LHCN-M2 (cell line): ENCODE data around the gene PMM1. TPM values are rescaled to one million over a fixed set of nuclear protein-coding genes. Genes with fewer than 3 reads are reported as not detected.
A peak's percentile ranks its signal among the peaks of the same experiment; 100 is the strongest.
"Not testable (repeated sequence)": the region's sequence is repeated elsewhere in the genome, so short reads cannot be mapped to it uniquely, and the experiment has no call there.

ENCODE experiments used
- DNase-seq: peaks from one replicate; pipeline ENCODE4 v3.0.0-alpha.2; 2012; ENCODE audit warnings: low read depth
- total RNA-seq: library from RNA; depleted of rRNA; stranded (reverse); fragments of >200 nt; gene quantifications from 2 replicates; pipeline ENCODE4 v1.2.3, GENCODE V29; 2014

PMM1 gene
- total RNA-seq, 1 experiment from 2014 or later, result 34.4 TPM

- no peak for DNase-seq
Observed at GRCh38 chr22:41597635-41597953, 8.0 kb upstream of the PMM1 start.

GRCh38 chr22:41596776-41597634, 7.4 kb upstream of the PMM1 start:
- DNase-seq, result peak; percentile 57

- DNase-seq, result no peak
Observed at GRCh38 chr22:41595703-41596102, 6.1 kb upstream of the PMM1 start.

- not testable (repeated sequence) for DNase-seq
Observed at GRCh38 chr22:41593336-41593960, 3.8 kb upstream of the PMM1 start.

GRCh38 chr22:41587347-41587723, 2.3 kb downstream of the PMM1 start:
- no peak for DNase-seq

GRCh38 chr22:41585898-41586297, 3.7 kb downstream of the PMM1 start:
- DNase-seq, result no peak

- no peak for DNase-seq
Observed at GRCh38 chr22:41584881-41585280, 4.8 kb downstream of the PMM1 start.

GRCh38 chr22:41582694-41583093, 6.9 kb downstream of the PMM1 start:
- DNase-seq, result no peak

GRCh38 chr22:41579997-41580355, 9.7 kb downstream of the PMM1 start:
- no peak for DNase-seq

- DNase-seq, result no peak
Observed at GRCh38 chr22:41579297-41579996, 10.2 kb downstream of the PMM1 start.

GRCh38 chr22:41578818-41579217, 10.8 kb downstream of the PMM1 start:
- DNase-seq, result no peak

- no peak for DNase-seq
Observed at GRCh38 chr22:41578114-41578513, 11.5 kb downstream of the PMM1 start.

GRCh38 chr22:41576877-41577276, 12.8 kb downstream of the PMM1 start:
- DNase-seq, result peak; percentile 48

GRCh38 chr22:41575533-41575932, 14.1 kb downstream of the PMM1 start:
- no peak for DNase-seq

- DNase-seq, result no peak
Observed at GRCh38 chr22:41574847-41575381, 14.7 kb downstream of the PMM1 start.

GRCh38 chr22:41573677-41574076, 16.0 kb downstream of the PMM1 start:
- no peak for DNase-seq

GRCh38 chr22:41572305-41572704, 17.3 kb downstream of the PMM1 start:
- DNase-seq, result not testable (repeated sequence)

- DNase-seq, result no peak
Observed at GRCh38 chr22:41571786-41572185, 17.9 kb downstream of the PMM1 start.

- no peak for DNase-seq
Observed at GRCh38 chr22:41570221-41570620, 19.4 kb downstream of the PMM1 start.

GRCh38 chr22:41568811-41569210, 20.8 kb downstream of the PMM1 start:
- DNase-seq, result no peak

GRCh38 chr22:41567512-41567768, 22.2 kb downstream of the PMM1 start:
- DNase-seq, result no peak

GRCh38 chr22:41565403-41566054, 24.1 kb downstream of the PMM1 start:
- DNase-seq, result peak; percentile 84
